SK-MEL-5 (cell line): ENCODE measurements around the gene DCK. TPM values are rescaled to one million over a fixed set of nuclear protein-coding genes. Genes with fewer than 3 reads are reported as not detected.
A peak's percentile ranks its signal among the peaks of the same experiment; 100 is the strongest.

Experiments used
- DNase-seq: peaks from one replicate; pipeline ENCODE4 v3.0.0-alpha.2; 2016; ENCODE audit warnings: low read depth, low spot score
- in situ Hi-C: cut with HindIII; loops from 2 replicates; pipeline ENCODE4 v1.10.0; 2016; ENCODE audit warnings: low sequenced_read_pairs, high pct_unique_total_duplicates, low pct_unique_long_range_greater_than_20kb
- polyA plus RNA-seq, 2 experiments: library from polyadenylated mRNA; depleted of rRNA; stranded (reverse); fragments of >200 nt; gene quantifications; 2 replicates each; pipeline ENCODE4 v1.2.3, GENCODE V29; 2015
- total RNA-seq: library from RNA; depleted of rRNA; stranded (reverse); fragments of >200 nt; shearing (Covaris generic); gene quantifications from 2 replicates; pipeline ENCODE4 v1.2.3, GENCODE V29; 2014; rRNA removed

The DCK gene
- total RNA-seq, result 14.6 and 16.0 TPM in 2 replicates
- polyA plus RNA-seq (2015; cell fraction: cytosol; rRNA removed), result 18.8 and 25.4 TPM in 2 replicates
- polyA plus RNA-seq (2015; cell fraction: nucleus; rRNA removed), result 11.7 and 16.5 TPM in 2 replicates

- in situ Hi-C loops, result no loop called here
- DNase-seq, result peak; percentile 81
Observed at GRCh38 chr4:70993181-70994068, at the start of gene DCK. Gene DCK (plus strand): TSS chr4:70993649. CDS start chr4:70993836, 187 bp downstream.

- in situ Hi-C loops, result no loop called here
- no peak for DNase-seq
Observed at GRCh38 chr4:70945046-70945445, 48.4 kb upstream of the DCK start.

GRCh38 chr4:70945452-70946055 lies 47.9 kb upstream of the DCK start:
- in situ Hi-C loops, result no loop called here

GRCh38 chr4:70946939-70947338 lies 46.5 kb upstream of the DCK start:
- in situ Hi-C loops, result no loop called here
- no peak for DNase-seq

More at GRCh38 chr4:70945452-70946055, 47.9 kb upstream of the DCK start:
- no peak for DNase-seq

GRCh38 chr4:70948665-70949260 lies 44.7 kb upstream of the DCK start:
- in situ Hi-C loops, result no loop called here
- peak; percentile 44 for DNase-seq

GRCh38 chr4:70954032-70954431 lies 39.4 kb upstream of the DCK start:
- DNase-seq, result no peak
- in situ Hi-C loops, result no loop called here

GRCh38 chr4:70956549-70957210 lies 36.8 kb upstream of the DCK start:
- no peak for DNase-seq
- in situ Hi-C loops, result no loop called here

GRCh38 chr4:70958681-70959080 lies 34.8 kb upstream of the DCK start:
- in situ Hi-C loops, result no loop called here
- DNase-seq, result peak; percentile 53

GRCh38 chr4:70969076-70969475 lies 24.4 kb upstream of the DCK start:
- no peak for DNase-seq
- in situ Hi-C loops, result no loop called here

GRCh38 chr4:70976252-70976651 lies 17.2 kb upstream of the DCK start:
- in situ Hi-C loops, result no loop called here
- DNase-seq, result no peak

- in situ Hi-C loops, result no loop called here
- no peak for DNase-seq
Observed at GRCh38 chr4:70979445-70980008, 13.9 kb upstream of the DCK start.

- in situ Hi-C loops, result no loop called here
- DNase-seq, result no peak
Observed at GRCh38 chr4:70980196-70980595, 13.3 kb upstream of the DCK start.

GRCh38 chr4:70984106-70984505 lies 9.3 kb upstream of the DCK start:
- DNase-seq, result no peak
- in situ Hi-C loops, result no loop called here

- in situ Hi-C loops, result no loop called here
- DNase-seq, result no peak
Observed at GRCh38 chr4:70984589-70984988, 8.9 kb upstream of the DCK start.

- in situ Hi-C loops, result no loop called here
- no peak for DNase-seq
Observed at GRCh38 chr4:70991596-70991995, 1.9 kb upstream of the DCK start.

- in situ Hi-C loops, result no loop called here
- peak; percentile 22 for DNase-seq
Observed at GRCh38 chr4:70992391-70992881, 1.0 kb upstream of the DCK start.

GRCh38 chr4:70994069-70994366 lies 569 bp downstream of the DCK start:
- peak; percentile 1 for DNase-seq
- in situ Hi-C loops, result no loop called here
